GM21576 (cell line): Measurements from ENCODE around the gene SPANXC.
"Not testable (repeated sequence)": the region's sequence is repeated elsewhere in the genome, so short reads cannot be mapped to it uniquely, and the experiment has no call there.

Source experiments
- ATAC-seq: cut with Tn5 transposase; IDR thresholded peaks from one replicate; pipeline ENCODE4 v1.9.1; 2021; ENCODE audit warnings: mild to moderate bottlenecking, moderate library complexity; ENCODE audit not compliant: unreplicated experiment

Gene SPANXC

DNA sequence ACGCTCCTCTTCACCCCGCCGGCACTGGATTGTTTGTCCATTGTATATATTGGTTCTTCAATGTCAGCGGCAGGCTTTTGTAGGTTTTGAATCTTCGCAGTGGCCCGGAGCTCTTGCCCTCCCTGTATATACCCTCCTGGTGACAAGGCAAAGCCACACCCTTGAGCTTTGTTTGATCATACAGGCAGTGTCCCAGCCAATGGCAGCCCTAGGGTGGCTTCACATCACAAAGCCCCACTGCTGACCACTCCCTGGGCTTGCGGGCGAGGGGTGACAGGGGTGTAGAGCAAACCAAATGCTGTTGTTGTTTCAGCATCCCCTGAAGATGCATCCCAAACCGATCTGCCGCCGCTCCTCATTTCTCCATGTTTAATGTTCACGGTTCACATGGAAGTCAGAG is at the start of gene SPANXC:
Gene SPANXC, minus strand, starts transcription at position 101 of the 400 bp plus-strand sequence. Its CDS starts 60 bp downstream, at position 41.
- ATAC-seq = not testable (repeated sequence)

- ATAC-seq = no peak
Measured at GRCh38 chrX:141279476-141279875, 37.2 kb upstream of the SPANXC start.

DNA sequence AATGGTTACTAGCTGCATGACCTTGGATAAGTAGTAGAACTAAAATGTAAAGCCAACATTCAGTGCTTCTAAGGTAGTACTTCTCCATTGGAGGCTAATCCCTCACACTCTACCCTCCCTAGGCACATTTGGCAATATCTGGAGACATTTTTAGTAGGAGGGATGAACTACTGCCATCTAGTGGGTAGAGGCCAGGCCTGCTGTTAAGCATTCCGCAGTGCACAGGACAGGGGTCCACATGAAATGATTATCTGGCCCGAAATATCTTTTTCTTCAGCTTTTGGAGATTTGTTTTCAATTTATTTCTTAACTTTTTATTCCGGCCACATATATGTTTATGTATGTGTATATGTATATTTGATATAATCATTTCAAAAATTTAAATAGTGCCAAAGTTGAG is 36.0 kb upstream of the SPANXC start:
- no peak for ATAC-seq

DNA sequence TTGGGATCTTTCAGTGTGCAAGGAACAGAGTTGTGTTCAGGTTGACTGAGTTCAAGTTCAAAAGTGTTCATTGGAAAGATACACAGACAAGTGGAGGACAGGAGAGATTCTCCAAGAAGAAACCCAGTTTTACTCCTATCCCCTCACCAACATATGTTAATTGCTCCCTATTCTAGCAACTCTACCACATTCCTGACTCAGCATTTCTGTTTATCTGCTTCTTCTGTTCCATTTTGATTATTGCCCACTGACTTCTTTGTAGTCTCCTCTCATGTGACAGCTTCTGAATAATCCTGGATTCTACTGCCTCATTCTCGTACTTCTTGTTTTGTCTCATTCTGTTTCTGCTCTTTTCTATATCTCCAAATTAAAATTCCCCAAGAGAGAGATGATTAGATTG is 15.8 kb upstream of the SPANXC start:
- ATAC-seq = no peak

- ATAC-seq = no peak
Measured at GRCh38 chrX:141221611-141222010, 20.7 kb downstream of the SPANXC start.

- no peak for ATAC-seq
Measured at GRCh38 chrX:141220342-141221008, 21.8 kb downstream of the SPANXC start.

DNA sequence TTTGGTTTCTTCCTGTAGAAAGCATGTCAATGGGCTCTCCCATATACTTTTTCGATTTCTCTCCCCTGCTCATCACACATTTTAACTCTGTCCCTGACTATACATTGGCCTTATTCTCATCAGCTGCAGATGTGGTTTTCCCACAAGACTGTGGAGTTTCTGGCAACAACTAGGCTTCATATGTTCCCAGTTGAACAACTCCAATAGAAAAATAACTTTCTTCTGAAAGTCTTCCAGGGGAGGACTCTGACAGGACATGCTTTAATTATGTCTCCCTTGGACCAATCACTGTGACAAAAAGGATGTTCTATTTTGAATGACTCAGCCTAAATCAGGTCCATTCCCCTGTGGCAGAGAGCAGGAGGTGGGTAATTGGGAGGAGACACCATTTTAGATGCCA is 28.1 kb downstream of the SPANXC start:
- ATAC-seq = no peak

GRCh38 chrX:141201962-141202361 is 40.4 kb downstream of the SPANXC start:
- no peak for ATAC-seq
